Renal pelvis (tissue), 4 donors: ENCODE measurements around the gene POTEH. TPM values are rescaled to one million over a fixed set of nuclear protein-coding genes. Genes with fewer than 3 reads are reported as not detected.
"Not testable (repeated sequence)": the region's sequence is repeated elsewhere in the genome, so short reads cannot be mapped to it uniquely, and the experiment has no call there.

Experiments used
- DNase-seq: peaks from one replicate; pipeline ENCODE4 v3.0.0-alpha.2; 2013
- polyA plus RNA-seq, 3 donors: library from polyadenylated mRNA; unstranded; fragments of 120-200 nt; gene quantifications; one replicate each; pipeline ENCODE4 v1.2.1, GENCODE V29; 2013; ENCODE audit not compliant: insufficient read length in 3 of 3

Gene POTEH
- polyA plus RNA-seq, 3 donors: not detected

GRCh38 chr22:15734411-15734810, 44.6 kb downstream of the POTEH start:
- not testable (repeated sequence) for DNase-seq

- not testable (repeated sequence) for DNase-seq
These were observed 48.5 kb downstream of the POTEH start for GRCh38 chr22:15738157-15738908.

GRCh38 chr22:15738909-15739391, 49.1 kb downstream of the POTEH start:
- DNase-seq: not testable (repeated sequence)

GRCh38 chr22:15747636-15748323, 58.0 kb downstream of the POTEH start:
- DNase-seq: not testable (repeated sequence)

GRCh38 chr22:15749181-15749970, 59.5 kb downstream of the POTEH start:
- DNase-seq: not testable (repeated sequence)

GRCh38 chr22:15759443-15760097, 69.7 kb downstream of the POTEH start:
- not testable (repeated sequence) for DNase-seq

GRCh38 chr22:15760388-15761150, 70.7 kb downstream of the POTEH start:
- DNase-seq: not testable (repeated sequence)

GRCh38 chr22:15761151-15761777, 71.4 kb downstream of the POTEH start:
- not testable (repeated sequence) for DNase-seq

- DNase-seq: not testable (repeated sequence)
These were observed 73.7 kb downstream of the POTEH start for GRCh38 chr22:15763559-15763958.

Other genes starting within 250 kb of the POTEH start
- not detected for gene OR11H1, start 161.8 kb upstream of the POTEH start, polyA plus RNA-seq